IPS-NIHi7 (cell line): ENCODE results near the gene MMP17.
"Not testable (repeated sequence)": the region's sequence is repeated elsewhere in the genome, so short reads cannot be mapped to it uniquely, and the experiment has no call there.

Experiments
- DNase-seq: peaks from one replicate; pipeline ENCODE4 v3.0.0; 2012; ENCODE audit warnings: mixed read lengths; ENCODE audit errors: extremely low spot score

Gene MMP17

GRCh38 chr12:131865180-131865875, 37.1 kb downstream of the MMP17 start:
- DNase-seq: no peak

GRCh38 chr12:131867471-131867870, 39.3 kb downstream of the MMP17 start:
- DNase-seq: no peak

DNA sequence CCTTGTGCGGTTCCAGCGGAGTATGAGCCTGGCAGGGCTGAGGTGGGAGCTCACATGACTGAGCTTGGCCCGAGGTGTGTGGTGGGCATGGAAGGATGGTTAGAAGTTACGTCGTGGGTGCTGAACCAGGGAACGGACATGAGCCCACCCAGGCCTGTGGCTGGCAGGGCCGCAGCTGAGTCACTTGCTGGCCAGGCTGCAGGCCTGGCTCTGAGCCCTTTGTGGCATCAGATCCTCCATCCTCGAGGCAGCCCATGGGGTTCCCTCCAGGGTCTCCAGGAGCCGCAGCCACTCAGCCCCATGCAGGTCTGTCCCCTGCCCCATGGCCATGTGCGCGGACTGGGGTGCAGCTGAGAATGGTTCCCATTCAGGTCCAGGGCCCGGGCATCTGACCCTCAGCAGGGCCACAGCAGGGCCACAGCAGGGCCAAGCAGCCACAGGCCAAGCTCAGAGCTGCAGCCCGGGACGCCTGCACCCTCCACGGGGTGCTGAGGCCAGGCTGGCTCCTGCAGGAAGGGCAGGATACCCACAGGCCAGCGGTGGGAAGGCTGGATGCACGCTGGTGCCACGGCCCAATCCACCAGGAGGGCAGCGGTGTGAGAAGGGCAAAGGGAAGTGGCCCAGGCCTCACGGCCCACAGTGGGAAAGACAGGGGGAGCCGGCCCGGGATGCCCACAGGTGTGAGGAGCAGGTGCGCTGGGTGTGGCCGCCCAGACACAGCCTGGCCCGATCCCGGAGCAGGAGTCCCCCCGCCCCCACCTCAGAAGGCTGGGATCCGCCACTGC, 39.9 kb downstream of the MMP17 start:
- peak; percentile 10 for DNase-seq

DNA sequence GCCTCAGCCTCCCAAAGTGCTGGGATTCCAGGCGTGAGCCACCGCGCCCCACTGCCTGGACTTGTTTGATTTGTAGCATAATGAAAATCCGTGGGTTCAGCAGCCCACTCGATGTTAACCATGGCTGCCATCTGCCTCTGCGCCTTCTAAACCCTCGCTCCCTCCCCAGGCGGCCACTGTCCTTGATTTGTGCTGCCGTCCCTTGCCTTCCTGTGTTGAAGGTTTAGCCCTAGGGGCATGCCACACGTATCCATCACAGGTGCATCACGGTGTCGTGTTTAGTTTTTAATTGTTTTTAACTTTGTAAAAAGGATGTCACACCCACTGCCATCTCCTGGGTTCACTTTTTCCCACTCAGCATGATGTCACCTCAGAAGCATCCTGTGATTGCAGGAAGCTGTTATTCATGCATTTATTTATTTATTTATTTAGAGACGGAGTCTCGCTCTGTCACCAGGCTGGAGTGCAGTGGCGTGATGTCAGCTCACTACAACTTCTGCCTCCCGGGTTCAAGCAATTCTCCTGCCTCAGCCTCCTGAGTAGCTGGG, 41.8 kb downstream of the MMP17 start:
- no peak for DNase-seq

DNA sequence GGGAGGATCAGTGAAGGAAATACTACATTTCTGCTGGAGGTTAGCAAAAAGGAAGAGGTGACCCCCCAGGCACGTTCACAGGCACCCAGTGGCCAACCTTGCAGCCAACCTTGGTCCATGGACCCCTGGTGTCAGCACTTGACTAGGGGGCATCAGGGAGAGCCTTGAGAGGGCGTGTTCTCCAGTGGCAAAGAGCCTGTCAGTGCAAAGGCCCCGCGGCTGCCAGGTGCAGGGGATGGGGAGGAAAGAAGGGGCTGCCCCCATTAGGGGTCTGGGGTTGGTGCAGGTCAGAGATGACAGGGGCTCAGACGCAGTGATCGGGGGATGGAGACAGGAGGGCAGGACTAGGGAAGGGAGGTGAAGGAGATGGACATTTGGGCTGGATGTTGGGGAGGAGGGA, 43.5 kb downstream of the MMP17 start:
- DNase-seq: peak; percentile 6

GRCh38 chr12:131872154-131873051, 44.2 kb downstream of the MMP17 start:
- peak; percentile 51 for DNase-seq

- DNase-seq: no peak
Measured at GRCh38 chr12:131873293-131873692, 45.1 kb downstream of the MMP17 start.

GRCh38 chr12:131874972-131875371, 46.8 kb downstream of the MMP17 start:
- DNase-seq: not testable (repeated sequence)

- not testable (repeated sequence) for DNase-seq
Measured at GRCh38 chr12:131877216-131877615, 49.0 kb downstream of the MMP17 start.

- not testable (repeated sequence) for DNase-seq
Measured at GRCh38 chr12:131878436-131878835, 50.2 kb downstream of the MMP17 start.

DNA sequence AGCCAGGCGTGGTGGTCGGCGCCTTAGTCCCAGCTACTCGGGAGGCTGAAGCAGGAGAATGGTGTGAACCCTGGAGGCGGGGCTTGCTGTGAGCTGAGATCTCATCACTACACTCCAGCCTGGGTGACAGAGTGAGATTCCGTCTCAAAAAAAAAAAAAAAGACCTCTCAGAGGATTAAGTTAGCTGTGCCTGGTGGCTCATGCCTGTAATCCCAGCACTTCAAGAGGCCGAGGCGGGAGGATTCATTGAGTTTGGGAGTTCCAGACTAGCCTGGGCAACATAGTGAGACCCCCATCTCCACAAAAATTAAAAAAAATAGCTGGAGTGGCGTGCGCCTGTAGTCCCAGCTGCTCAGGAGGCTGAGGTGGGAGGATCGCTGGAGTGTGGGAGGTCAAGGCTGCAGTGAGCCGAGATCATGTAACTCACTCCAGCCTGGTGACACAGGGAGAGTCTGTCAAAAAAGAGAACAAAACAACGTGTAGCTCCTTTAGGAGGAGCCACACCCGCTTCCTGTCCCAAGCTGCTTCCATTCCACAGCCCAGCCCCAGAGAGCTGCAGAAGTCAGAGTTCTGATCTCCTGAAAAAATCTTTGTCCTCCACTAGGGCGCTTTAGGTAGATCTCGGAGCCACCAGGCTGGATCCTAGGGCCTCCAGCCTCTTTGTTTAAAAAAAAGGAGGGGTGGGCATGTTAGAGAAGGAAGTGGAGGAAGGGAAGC, 54.8 kb downstream of the MMP17 start:
- DNase-seq: peak; percentile 31

DNA sequence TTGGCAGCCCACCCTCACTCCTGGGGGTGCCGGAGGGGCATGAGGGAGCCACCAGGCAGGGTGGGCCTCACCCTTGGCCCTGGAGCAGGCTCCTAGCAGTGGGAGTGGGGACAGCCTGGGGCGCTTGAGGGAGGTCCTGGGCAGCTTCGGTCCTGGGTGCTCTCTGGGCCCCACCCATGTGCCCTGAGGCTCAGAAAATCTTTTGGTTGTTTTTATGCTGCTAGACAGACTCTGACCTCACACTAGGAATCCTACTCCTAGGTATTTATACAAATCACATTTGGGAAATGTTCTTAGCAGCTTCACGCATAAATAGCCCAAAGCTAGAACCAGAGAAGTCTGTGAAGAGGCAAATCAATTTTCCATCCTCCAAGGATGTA, 55.3 kb downstream of the MMP17 start:
- no peak for DNase-seq

- DNase-seq: not testable (repeated sequence)
Measured at GRCh38 chr12:131885076-131885475, 56.9 kb downstream of the MMP17 start.

- DNase-seq: no peak
Measured at GRCh38 chr12:131885543-131886057, 57.4 kb downstream of the MMP17 start.

- not testable (repeated sequence) for DNase-seq
Measured at GRCh38 chr12:131891722-131892121, 63.5 kb downstream of the MMP17 start.

DNA sequence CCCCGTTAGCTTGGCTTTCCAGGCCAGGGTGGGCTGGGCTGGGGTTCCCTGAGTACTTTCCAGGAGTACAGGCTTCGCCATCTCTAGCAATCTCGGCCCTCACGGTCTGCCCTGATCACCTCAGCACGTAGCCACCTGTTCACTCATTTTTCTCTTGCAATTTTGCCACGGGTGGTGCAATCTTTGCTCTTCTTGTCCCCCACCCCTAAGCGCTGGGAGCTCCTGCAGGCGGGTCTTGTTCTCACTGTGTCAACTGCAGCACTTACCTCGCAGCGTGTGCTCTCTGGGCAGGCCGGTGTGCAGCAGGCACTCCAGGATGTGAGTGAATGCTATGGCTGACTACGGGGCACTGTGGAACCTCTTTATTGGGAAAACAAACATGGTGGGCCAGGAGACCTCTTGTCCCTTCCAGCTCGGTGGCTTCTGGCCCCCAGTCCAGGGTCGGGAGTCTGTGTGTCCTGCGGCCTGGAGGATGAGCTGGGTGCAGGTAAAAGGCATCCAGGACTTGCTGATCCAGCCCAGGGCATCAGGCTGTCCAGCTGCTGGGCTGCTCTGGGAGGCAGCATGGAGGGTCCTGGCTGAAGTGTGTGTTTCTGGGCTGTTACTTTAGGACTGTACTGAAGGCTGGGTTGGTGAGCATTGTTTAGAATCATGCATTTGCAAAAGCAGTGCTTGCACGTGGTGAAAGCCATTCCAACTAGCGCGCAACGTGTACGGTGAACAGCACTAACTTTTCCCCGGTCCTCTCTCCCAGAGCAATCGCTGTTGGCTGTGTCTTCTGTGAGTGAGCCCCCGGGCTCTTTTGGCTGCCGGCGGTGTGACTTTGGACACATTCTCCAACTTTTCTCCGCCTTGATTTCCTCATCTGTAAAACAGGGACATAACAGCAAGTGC, 64.8 kb downstream of the MMP17 start:
- peak; percentile 9 for DNase-seq

- DNase-seq: no peak
Measured at GRCh38 chr12:131893605-131894312, 65.6 kb downstream of the MMP17 start.

- peak; percentile 100 for DNase-seq
Measured at GRCh38 chr12:131894313-131894860, 66.2 kb downstream of the MMP17 start, which contains the start of gene ULK1. TSS of gene ULK1 (plus strand) at chr12:131894622. CDS start at chr12:131895002, 380 bp downstream.
